ENCODE results near the gene SERPINB12.

Gene SERPINB12

DNA sequence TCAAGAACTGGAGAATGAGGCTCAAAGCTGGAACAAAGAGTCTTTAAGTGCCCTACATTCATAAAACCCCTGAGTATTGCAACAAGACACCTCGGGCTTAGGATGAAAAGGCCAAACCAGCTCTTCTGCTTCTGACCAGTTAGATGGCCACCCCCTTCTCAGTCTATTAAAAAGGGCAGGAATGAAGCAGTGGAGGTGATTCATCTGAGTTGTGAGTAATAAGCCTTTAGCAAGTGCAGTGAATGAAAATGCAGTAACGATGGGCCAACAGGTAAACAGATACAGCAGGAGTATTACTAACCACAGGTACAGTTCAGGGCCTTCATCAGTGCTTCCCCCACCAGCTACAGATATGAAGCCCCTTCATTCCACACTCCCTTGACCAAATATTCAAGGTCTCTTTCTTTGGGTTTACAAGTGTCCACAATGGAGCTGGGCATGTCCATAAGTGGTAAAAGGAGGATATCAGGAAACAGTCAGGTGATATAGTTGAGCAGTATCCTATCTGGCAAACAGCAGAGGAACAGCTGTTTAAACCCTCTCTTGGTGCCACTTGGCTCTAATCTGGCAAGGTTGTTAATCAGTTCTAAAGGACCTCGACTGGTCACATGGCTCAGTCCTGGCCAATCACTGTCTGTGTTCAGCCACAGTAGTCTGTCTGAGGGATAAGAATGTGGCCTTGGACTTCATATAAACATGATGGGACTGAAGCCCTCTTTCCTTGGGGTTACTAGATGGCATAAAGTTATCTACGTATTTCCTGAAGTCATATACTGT is 62.8 kb downstream of the SERPINB12 start:
- no peak for DNase-seq

DNA sequence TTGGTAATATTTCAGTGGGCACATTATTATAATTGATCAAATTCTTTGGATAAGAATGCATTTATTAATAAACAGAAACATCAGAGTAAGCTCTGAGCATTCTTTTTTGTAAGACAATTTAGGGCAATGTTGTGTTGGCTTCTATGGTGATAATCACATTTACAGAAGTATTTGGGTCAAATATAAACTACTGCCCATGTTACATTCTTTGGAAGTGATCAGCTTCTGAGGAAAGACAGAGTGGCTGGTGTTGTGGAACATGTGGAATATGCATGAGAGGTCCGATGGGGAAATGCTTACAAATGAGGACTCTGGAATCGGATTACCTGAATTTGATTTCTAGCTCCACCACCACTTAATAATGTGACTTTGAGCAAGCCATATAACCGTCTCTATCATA is 64.4 kb downstream of the SERPINB12 start:
- no peak for DNase-seq

DNA sequence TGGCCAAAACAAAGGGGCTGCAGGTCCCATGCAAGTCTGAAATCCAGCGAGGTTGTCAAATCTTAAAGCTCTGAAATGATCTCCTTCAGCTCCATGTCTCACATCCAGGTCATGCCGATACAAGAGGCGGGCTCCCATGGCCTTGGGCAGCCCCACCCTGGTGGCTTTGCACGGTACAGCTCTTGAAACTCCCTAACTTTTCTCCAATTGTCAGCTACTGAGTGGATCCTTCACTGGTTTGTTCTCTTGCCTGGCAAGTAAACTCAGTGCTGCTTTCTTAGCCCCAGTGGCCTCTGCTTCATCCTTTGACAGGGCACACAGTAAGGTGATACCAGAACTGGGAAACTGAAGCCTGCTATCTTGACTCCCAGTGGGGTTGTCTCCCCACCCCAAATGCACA is 71.3 kb downstream of the SERPINB12 start:
- no peak for DNase-seq

- no peak for DNase-seq
These were observed 75.1 kb downstream of the SERPINB12 start for GRCh38 chr18:63617049-63617914.

GRCh38 chr18:63617915-63618234 is 75.7 kb downstream of the SERPINB12 start:
- no peak for DNase-seq

Measured in activated CD4-positive, CD25-positive, alpha-beta regulatory T cell (primary cell).